Stromal cell of bone marrow (primary cell): ENCODE results near the gene KRT27.
"Not testable (repeated sequence)": the region's sequence is repeated elsewhere in the genome, so short reads cannot be mapped to it uniquely, and the experiment has no call there.

ENCODE experiments used
- DNase-seq: peaks from one replicate; pipeline ENCODE4 v3.0.0-alpha.2; 2012; ENCODE audit warnings: low read depth

Gene KRT27, protein sequence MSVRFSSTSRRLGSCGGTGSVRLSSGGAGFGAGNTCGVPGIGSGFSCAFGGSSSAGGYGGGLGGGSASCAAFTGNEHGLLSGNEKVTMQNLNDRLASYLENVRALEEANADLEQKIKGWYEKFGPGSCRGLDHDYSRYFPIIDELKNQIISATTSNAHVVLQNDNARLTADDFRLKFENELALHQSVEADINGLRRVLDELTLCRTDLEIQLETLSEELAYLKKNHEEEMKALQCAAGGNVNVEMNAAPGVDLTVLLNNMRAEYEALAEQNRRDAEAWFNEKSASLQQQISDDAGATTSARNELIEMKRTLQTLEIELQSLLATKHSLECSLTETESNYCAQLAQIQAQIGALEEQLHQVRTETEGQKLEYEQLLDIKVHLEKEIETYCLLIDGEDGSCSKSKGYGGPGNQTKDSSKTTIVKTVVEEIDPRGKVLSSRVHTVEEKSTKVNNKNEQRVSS

DNA sequence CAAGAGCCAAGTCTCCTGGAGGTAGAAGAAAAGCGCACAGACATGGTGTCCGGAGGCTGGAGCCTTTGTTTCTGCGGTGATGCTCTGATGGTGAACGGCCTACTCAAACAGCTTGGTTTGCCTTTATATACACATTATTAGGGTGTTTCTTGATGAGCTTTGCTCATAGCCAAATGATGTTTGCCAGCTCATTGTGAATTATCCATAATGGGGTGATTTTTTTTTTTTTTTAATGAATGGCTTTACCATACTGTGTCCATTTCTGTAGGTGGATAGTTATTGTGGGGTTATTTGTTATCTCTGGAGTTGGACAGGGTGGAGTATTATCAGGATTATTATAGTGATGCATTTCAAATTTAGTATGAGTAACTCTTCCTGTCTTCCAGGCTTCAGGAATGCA is at the start of gene KRT27:
KRT27 (minus strand) TSS at position 101 of the 400 bp plus-strand sequence; CDS start at position 44, 57 bp downstream.
- DNase-seq = no peak

DNA sequence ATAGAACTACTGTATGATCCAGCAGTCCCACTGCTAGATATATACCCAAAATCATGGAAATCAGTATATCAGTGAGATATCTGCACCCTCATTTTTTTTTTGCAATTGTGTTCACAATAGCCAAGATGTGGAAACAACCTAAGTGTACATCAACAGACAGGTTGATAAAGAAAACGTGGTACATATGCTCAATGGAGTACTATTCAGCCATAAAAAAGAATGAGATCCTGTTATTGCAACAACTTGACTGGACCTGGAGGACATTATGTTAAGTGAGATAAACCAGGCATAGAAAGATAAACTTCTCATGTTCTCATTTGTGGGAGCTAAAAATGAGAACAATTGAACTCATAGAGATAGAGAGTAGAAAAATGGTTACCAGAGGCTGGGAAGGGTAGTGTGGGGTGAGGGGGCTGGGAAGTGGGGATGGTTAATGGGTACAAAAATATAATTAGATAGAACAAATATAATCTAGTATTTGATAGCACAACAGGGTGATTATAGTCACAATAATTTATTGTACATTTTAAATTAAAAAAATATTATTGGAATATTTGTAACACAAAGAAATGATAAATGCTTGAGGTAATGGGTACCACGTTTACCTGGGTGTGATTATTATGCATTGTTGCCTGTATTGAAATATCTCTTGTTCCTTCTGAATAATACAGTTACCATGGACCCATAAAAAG is 47.9 kb upstream of the KRT27 start:
- no peak for DNase-seq

DNA sequence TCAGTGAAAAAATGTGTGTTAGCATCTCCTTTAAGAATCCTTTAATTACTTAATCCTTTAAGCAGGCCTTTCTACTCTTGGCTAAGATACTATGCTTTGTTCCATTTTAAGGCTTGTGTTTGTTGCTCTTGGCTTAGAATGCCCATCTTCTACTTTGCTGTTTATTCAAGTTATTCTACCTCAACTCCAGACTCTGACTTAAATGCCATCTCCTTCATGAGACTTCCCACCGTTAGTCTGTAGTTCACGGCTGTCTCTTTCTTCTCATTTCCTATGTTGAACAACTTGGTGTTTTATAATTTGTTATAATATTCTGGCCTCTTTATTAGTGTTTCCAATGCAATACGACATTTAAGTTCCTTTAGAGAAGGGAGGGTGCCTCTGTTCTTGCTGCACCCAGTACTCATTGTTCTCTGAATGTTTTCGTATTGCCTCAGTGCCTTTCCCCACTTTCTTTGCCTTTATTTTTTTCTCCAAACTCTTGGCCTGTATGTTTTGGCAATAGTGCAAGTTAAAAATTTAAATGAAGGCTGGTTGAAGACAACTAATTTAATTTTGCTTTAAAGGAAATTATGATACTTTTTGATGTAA is 46.2 kb upstream of the KRT27 start:
- DNase-seq = no peak

GRCh38 chr17:40827746-40828453 is 45.5 kb upstream of the KRT27 start:
- peak; percentile 54 for DNase-seq

DNA sequence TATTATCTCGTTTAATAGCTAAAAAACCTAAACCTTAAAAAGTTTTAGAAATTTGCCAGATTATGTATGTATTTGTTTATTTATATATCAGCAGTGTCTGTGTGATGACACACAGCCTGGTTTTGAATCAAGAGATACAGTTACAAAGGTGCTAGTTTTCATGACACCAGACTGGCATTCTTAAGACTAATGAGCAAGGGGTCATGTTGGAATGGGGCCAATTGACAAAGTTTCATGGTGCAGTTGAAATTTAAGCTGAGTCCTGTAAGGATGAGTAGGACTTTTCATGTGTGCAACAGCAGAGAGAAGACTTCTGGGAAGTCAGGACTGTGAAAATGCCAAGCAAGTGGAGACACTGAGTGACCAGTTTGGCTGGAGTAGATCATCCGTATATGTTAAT is 43.2 kb upstream of the KRT27 start:
- DNase-seq = no peak

DNA sequence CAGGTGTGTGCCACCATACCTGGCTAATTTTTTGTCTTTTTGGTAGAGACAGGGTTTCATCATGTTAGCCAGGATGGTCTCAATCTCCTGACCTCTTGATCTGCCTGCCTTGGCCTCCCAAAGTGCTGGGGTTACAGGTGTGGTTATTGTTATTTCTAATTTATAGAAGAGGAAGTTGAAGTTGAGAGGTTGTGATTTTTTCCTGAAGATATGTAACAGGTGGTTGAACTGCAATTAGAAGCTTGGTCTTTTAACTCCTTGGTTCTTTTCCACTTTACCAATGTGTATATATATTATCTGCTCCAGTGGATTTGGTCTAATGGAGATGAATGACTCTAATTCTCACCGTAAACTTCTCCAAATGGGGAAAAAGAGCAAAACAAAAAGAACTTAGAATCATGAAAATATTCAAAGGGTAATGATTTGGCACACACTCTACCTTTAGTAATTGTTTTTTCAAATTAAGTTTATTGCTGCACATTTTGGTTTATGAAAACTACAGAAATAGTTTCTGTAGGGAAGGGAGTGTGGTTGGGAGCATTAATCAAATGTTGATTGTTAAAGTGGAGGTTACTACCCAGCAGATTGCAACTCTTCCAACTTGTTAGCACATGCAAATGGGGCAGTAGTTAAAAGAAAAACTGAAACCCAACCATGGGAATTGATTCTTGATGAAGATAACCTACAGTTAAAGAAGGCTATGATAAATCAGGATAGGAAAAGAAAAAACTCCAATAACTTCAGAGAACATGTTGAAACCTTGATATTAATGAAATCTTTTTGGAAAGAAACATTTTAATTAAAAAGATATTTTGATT is 41.9 kb upstream of the KRT27 start:
- no peak for DNase-seq

DNA sequence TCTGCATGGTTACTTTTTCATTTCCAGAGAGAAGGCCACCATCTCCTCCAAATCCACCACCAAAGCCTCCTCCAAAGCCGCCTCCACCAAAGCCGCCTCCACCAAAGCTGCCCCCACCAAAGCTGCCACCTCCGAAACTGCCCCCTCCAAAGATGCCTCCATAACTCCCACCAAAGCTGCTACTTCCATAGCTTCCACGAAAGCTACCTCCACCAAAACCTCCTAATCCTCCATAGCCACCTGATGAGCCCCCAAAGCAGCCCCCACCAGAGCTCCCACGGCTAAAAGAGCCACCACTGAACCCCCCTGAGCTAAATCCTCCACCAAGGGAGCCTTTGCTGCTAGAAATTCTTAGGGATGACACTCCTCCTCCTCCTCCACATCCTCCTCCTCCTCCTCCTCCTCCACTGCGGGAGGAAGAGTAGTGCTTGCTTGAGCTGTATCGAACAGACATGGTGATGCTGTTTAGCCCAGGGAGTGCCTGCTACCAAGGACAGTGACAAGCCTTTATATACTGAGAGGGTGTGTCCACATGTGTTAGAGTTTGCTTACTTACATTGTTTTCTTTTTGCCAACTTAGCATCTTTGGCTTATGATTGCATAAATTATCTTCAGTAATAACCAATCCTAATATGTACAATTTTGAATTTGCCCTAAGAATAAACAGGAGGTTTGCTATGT is 39.9 kb upstream of the KRT27 start, which contains the start of gene KRT10:
KRT10 (minus strand) TSS at position 483 of the 681 bp plus-strand sequence; CDS start at position 454, 29 bp downstream.
- DNase-seq = no peak

- no peak for DNase-seq
These were observed 39.2 kb upstream of the KRT27 start for GRCh38 chr17:40821536-40821935.

DNA sequence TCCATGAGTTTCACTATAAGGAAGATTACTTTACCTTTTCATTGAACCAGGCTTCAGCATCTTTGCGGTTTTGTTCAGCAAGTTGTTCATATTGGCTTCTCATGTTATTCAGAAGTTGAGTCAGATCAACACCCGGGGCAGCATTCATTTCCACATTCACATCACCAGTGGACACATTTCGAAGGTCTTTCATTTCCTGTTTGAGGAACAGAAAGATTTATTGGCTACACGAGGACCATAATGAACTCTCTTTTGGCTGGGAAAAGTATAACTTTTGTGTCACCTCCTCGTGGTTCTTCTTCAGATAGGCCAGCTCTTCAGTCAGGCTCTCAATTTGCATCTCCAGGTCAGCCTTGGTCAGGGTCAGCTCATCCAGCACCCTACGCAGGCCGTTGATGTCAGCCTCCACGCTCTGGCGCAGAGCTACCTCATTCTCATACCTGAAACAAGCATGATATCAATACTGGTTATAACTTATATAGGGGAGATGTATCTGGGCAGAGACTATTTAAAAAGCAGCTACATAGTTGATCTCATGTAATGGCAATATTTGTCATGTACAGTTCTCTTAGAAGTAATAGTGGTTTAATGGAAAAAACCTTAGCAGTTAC is 38.0 kb upstream of the KRT27 start:
- no peak for DNase-seq

DNA sequence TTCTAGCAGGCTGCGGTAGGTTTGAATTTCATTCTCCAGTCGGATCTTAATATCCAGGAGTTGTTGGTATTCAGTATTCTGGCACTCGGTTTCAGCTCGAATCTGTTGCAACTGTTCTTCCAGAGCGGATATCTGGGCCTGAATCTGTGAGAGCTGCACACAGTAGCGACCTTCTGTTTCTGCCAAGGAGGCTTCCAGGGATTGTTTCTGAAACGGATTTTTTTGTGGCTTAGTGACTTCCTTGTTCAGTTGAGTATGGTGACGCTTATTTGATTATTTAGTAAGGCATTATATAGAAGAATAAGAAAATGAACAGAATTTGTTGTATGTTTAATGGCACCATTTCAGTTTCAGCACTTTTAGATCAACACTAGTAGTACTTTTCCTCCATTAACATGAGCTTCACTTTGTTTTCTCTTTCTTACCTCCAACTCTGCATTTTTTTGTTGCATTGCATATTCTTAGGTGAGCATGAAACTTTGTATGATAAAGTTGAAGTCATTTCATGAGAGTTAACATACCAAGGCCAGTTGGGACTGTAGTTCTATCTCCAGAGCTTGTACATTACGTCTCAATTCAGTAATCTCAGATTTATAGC is 37.3 kb upstream of the KRT27 start:
- no peak for DNase-seq

DNA sequence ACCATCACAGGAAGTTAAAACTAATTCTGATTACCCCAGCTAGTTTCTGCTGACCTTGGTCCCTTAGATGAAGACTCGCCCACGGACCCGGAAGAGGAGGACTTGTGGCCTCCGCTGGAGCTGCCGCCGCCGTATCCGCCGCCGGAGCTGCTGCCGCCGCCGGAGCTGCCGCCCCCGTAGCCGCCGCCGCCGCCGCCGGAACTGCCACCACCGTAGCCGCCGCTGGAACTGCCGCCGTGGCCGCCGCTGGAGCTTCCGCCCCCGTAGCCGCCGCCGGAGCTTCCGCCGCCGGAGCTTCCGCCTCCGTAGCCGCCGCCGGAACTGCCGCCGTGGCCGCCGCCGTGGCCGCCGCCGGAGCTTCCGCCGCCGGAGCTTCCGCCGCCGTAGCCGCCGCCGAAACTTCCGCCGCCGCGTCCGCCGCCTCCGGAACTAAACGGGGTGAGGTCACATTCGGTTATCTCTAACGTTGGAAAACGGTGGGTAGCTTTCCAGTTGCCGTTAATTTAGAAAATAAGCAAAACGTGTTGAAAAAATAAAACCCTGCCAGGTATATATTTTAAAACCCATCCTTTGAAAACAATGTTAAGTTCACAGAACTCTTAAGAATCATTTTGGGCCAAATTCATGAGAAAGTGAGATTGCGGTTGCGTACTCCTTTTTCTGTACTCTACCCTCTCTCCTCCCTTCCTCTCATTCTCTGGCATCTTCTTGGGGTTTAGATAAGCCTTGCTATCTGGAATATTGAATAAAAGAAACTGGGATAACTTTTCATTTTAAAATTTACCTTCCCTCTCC is 36.6 kb upstream of the KRT27 start:
- peak; percentile 72 for DNase-seq

GRCh38 chr17:40818343-40818732 is 36.0 kb upstream of the KRT27 start:
- no peak for DNase-seq

- no peak for DNase-seq
These were observed 34.8 kb upstream of the KRT27 start for GRCh38 chr17:40817103-40817682.

DNA sequence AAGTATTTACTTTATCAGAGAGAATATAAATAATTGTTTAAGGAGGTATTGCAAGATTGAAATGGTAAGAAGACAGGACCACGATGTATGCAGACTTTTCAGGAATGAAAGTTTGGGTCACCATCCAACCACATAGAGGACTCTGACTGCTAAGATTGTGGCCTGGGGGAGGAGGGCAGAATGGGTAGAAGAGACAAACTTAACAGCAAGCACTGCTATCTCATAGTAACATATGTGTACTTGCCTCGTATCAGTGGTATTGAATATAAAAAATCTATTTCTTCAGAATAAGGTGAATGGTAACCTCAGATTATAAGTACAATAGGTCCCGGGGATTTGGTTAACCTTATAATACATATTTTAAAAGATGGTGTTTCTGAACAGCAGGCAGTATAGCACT is 34.2 kb upstream of the KRT27 start:
- DNase-seq = no peak

DNA sequence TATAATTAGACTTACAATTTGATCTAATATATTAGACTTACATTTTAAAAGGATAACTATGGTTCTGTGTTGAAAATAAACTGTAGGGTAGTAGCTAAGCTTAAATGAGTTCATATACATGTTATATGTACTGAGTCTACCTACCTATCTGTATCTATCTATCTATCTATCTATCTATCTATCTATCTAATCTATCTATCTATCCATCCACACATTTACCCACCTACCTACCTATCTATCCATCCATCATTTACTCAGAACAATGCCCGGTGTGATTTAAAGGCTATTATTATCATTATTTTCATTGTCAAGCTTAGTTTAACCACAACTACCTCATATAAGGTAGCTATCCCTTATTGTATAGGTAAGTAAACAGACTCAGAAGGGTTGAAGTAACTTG is 33.0 kb upstream of the KRT27 start:
- no peak for DNase-seq

- DNase-seq = not testable (repeated sequence)
These were observed 32.3 kb upstream of the KRT27 start for GRCh38 chr17:40814657-40815056.

DNA sequence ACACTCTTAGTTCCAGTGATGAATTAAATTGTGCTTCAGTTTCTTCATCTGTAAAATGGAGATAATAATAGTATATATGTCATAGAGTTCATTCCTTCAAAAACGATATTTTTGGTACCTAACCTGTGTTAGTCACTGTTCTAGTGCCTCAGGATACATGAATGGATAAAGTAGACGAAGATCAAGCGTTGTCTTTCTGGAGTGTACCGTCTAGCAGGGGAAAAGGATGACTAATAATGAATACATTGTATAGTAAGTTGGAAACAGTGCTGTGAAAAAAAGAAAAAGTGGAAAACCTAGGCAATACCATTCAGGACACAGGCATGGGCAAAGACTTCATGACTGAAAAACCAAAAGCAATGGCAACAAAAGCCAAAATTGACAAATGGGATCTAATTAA is 31.5 kb upstream of the KRT27 start:
- no peak for DNase-seq

DNA sequence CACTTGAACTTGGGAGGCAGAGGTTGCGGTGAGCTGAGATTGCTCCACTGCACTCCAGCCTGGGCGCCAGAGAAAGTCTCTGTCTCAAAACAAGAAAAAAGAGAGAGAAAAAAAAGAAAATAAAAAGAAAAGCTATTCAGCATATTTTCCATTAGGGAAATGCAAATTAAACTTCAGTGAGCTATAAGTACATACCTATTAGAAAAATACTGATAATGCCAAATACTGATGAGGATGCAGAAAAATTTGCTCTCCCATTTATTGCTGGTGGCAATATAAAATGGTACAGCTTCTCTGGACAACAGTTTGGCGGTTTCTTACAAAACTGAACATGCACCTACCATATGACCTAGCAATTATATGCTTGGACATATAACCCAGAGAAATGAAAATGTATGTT is 30.3 kb upstream of the KRT27 start:
- DNase-seq = no peak

DNA sequence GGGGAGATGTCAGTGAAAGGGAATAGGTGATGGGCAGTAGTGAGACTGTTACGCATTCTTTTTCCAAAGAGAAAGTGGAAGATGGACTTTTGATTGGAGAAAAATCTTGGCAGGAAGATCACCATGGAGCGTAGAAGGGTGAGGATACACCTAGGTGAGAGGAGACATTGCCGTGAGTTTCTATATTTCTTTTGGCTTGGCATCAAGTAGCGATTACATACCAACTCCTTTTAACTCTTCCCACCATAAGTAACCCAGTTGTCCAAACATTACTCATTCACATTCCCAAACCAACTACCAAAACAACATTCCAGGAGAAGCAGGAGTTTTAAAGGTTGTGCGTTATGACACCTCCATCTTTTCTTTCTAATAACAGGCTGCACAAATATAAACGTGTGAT is 28.1 kb upstream of the KRT27 start:
- no peak for DNase-seq
